ENCODE measurements around the gene MAPKAPK2. TPM values are rescaled to one million over a fixed set of nuclear protein-coding genes. Genes with fewer than 3 reads are reported as not detected.

The MAPKAPK2 gene
- total RNA-seq, 6 experiments from 2014 or later = 80.0 to 89.1 (median 86.0) TPM

GRCh38 chr1:206729507-206729906, 44.8 kb downstream of the MAPKAPK2 start:
- no peak for DNase-seq
- Mint-ChIP-seq H3K27ac (no peak overlapping the region), H3K9me3 (no peaks in the 10 kb centered on the region), H3K4me3 (no peak overlapping the region), H3K27me3 (ENCODE audit: insufficient read depth) (no peaks in the 10 kb centered on the region; the same call in none of the 2 replicates), H3K36me3 (ENCODE audit: low read depth) (no peaks in the 10 kb centered on the region), H3K4me1 (ENCODE audit: low read depth) (peaks cover 24% of the 10 kb centered on the region)
- TF ChIP-seq CTCF (IDR thresholded peaks at IDR 0.05) = no peak

GRCh38 chr1:206732508-206732907, 47.8 kb downstream of the MAPKAPK2 start:
- H3K4me3 Mint-ChIP-seq = no peak overlapping the region
- TF ChIP-seq CTCF (IDR thresholded peaks at IDR 0.05) = no peak
- no peaks in the 10 kb centered on the region for H3K9me3 Mint-ChIP-seq
- no peaks in the 10 kb centered on the region for H3K36me3 Mint-ChIP-seq (ENCODE audit: low read depth)
- H3K4me1 Mint-ChIP-seq (ENCODE audit: low read depth) = peaks cover 15% of the 10 kb centered on the region
- DNase-seq = no peak
- no peak overlapping the region for H3K27ac Mint-ChIP-seq
- H3K27me3 Mint-ChIP-seq (ENCODE audit: insufficient read depth) = no peaks in the 10 kb centered on the region; the same call in none of the 2 replicates

- no peak for DNase-seq
- H3K9me3 Mint-ChIP-seq = no peaks in the 10 kb centered on the region
- no peak overlapping the region for H3K4me3 Mint-ChIP-seq
- H3K27ac Mint-ChIP-seq = no peak overlapping the region
- H3K4me1 Mint-ChIP-seq (ENCODE audit: low read depth) = peaks cover 20% of the 10 kb centered on the region
- no peaks in the 10 kb centered on the region for H3K36me3 Mint-ChIP-seq (ENCODE audit: low read depth)
- no peaks in the 10 kb centered on the region; the same call in none of the 2 replicates for H3K27me3 Mint-ChIP-seq (ENCODE audit: insufficient read depth)
- TF ChIP-seq CTCF (IDR thresholded peaks at IDR 0.05) = no peak
Observed at GRCh38 chr1:206732992-206733391, 48.3 kb downstream of the MAPKAPK2 start.

GRCh38 chr1:206734499-206735142, 49.9 kb downstream of the MAPKAPK2 start:
- TF ChIP-seq CTCF (IDR thresholded peaks at IDR 0.05) = peak; percentile 93
- H3K9me3 Mint-ChIP-seq = no peaks in the 10 kb centered on the region
- peak overlapping the region; percentile 21; the same call in 1 of the 2 replicates for H3K27ac Mint-ChIP-seq
- peaks cover 36% of the 10 kb centered on the region for H3K4me1 Mint-ChIP-seq (ENCODE audit: low read depth)
- no peak overlapping the region for H3K4me3 Mint-ChIP-seq
- H3K36me3 Mint-ChIP-seq (ENCODE audit: low read depth) = no peaks in the 10 kb centered on the region
- no peaks in the 10 kb centered on the region; the same call in none of the 2 replicates for H3K27me3 Mint-ChIP-seq (ENCODE audit: insufficient read depth)
- peak; percentile 37 for DNase-seq

- H3K36me3 Mint-ChIP-seq (ENCODE audit: low read depth) = no peaks in the 10 kb centered on the region
- H3K9me3 Mint-ChIP-seq = no peaks in the 10 kb centered on the region
- no peaks in the 10 kb centered on the region; the same call in none of the 2 replicates for H3K27me3 Mint-ChIP-seq (ENCODE audit: insufficient read depth)
- peaks cover 39% of the 10 kb centered on the region for H3K4me1 Mint-ChIP-seq (ENCODE audit: low read depth)
- H3K27ac Mint-ChIP-seq = no peak overlapping the region
- no peak overlapping the region for H3K4me3 Mint-ChIP-seq
- DNase-seq = no peak
- TF ChIP-seq CTCF (IDR thresholded peaks at IDR 0.05) = no peak
Observed at GRCh38 chr1:206735553-206736031, 50.9 kb downstream of the MAPKAPK2 start.

Measured in HFFc6 (cell line).